Frontal cortex (tissue), 4 donors: ENCODE results near the gene UBE3B. TPM values are rescaled to one million over a fixed set of nuclear protein-coding genes. Genes with fewer than 3 reads are reported as not detected.

ENCODE experiments used
- DNase-seq, 2 donors: peaks; one replicate each; pipeline ENCODE4 v3.0.0; 2012; ENCODE audit warnings: low spot score in 2 of 2
- FAIRE-seq: peaks from 2 replicates; lab custom pipeline; 2012; peaks lifted over from hg19 to GRCh38; lab: Jason Lieb, UNC
- total RNA-seq: library from RNA; depleted of rRNA; stranded (reverse); fragments of >200 nt; gene quantifications from one replicate; pipeline ENCODE4 v1.2.3, GENCODE V29; 2014
- donor health status: control.
- donor health status: control.
- donor health status: control.

The UBE3B gene
- total RNA-seq, 1 donor from 2014 or later: 15.5 TPM

GRCh38 chr12:109521831-109522230, 44.4 kb downstream of the UBE3B start:
- no peak for DNase-seq
- FAIRE-seq: no peak

- DNase-seq (no peak), FAIRE-seq (no peak)
Measured at GRCh38 chr12:109523071-109523470, 45.6 kb downstream of the UBE3B start.

GRCh38 chr12:109523504-109523903, 46.1 kb downstream of the UBE3B start:
- FAIRE-seq (no peak), DNase-seq (no peak)

GRCh38 chr12:109524466-109525278, 47.2 kb downstream of the UBE3B start:
- FAIRE-seq: no peak
- DNase-seq: no peak

- DNase-seq (no peak), FAIRE-seq (no peak)
Measured at GRCh38 chr12:109525279-109525585, 47.8 kb downstream of the UBE3B start.

- DNase-seq: no peak
- no peak for FAIRE-seq
Measured at GRCh38 chr12:109527489-109528123, 50.2 kb downstream of the UBE3B start.

DNA sequence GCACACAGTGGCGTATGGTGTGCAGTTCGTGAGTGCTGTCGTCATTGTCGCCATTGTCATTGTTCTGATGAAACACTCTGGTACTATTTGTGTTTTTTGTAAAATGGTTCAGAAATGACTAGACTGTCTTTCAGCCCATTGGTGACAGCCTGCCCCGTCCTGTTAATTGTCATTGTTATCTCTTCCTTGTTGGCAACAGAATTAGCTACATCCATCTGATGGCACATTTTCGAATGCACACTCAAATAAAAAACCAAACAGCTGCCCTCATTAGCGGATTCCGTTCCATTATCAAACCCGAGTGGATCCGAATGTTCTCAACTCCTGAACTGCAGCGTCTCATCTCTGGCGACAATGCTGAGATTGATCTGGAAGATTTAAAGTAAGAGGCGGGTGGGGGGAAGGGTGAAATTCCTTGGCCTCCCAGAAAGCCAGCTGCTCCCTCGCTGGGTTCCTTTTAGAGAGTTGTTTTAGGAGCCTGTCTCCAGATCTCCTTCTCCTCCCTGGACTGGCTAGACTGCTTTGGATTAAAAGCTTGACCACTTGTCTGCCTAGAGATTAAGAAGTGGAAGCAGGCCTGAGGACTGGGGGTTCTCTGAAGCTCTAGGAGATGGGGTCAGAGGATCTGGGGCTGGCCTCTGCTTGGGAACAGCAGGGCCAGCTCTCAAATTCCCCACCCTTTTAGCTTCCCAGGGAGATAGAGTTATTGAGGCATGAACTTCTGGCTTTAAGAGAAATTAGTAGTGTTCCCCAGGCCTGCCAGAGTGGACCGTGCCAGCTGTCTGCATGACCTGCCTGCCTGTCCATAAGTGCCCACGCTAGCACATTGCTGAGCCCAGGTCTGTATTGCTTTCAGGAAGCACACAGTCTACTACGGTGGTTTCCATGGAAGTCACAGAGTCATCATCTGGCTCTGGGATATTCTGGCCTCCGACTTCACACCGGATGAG, 52.5 kb downstream of the UBE3B start:
- FAIRE-seq: no peak
- no peak for DNase-seq

DNA sequence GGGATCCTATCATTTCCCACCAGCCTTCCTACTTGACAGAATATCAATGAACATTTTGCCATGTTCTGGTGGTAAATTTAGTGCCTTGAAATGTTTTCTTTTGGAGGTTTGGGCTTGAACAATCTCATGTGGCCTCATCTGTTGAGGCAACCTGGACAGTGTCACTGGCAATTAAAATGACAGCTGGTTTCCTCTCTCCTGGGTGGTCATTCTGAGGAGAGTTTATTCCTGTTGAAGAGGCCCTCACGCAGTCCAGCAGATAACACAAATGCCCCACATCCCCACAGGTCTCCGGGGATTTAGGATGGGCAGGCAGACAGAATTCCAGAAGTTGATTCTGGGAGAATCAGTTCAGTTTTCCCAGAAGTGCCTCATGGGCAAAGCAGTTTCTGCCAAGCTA, 54.0 kb downstream of the UBE3B start:
- FAIRE-seq (no peak), DNase-seq (no peak)

- DNase-seq: no peak
Measured at GRCh38 chr12:109532721-109533486, 55.5 kb downstream of the UBE3B start.

DNA sequence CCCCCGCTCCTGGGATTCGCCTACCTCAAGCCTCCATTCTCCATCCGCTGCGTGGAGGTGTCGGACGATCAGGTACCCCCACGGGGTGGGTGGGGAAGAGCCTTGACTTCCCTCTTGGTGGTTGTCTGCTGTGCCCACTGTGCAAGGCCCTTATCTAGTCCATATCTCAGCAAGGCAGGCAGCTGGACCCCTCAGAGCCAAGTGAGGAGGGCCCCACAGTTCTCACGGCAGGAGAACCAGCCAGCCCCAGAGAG, 56.0 kb downstream of the UBE3B start:
- FAIRE-seq (no peak), DNase-seq (no peak)

More at GRCh38 chr12:109532721-109533486, 55.5 kb downstream of the UBE3B start:
- FAIRE-seq: no peak

GRCh38 chr12:109534456-109534855, 57.0 kb downstream of the UBE3B start:
- DNase-seq: no peak
- FAIRE-seq: no peak

DNA sequence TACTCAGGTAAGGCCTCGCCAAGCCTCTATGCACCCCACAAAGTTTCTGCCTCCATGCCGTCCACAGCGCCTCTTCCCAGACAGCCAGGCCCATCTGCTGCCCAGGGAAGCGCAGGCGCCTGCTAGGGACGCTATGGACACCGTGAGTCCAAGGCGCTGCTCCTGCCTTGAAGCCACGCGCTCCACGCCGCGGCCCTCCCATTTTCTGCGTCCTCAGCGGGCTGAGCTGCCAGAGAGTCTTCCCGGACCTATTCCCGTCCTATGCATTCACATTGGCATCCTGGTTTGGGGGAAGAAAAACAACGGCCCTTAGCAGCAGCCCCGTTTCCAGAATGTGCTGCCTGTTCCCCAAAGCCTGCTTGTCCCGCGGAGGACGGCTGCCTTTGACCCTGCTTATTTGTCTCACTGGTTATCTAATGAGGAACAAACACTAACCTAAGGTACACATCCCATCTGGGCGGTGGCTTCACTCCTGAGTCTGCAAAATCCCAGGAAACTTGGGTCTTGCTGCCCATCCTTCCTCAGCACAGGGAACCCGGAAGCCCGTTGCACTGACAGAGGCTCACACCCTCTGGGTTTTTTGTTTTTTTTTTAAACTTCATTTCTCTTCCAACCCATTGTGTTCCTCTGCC, 57.9 kb downstream of the UBE3B start:
- DNase-seq: no peak
- no peak for FAIRE-seq

DNA sequence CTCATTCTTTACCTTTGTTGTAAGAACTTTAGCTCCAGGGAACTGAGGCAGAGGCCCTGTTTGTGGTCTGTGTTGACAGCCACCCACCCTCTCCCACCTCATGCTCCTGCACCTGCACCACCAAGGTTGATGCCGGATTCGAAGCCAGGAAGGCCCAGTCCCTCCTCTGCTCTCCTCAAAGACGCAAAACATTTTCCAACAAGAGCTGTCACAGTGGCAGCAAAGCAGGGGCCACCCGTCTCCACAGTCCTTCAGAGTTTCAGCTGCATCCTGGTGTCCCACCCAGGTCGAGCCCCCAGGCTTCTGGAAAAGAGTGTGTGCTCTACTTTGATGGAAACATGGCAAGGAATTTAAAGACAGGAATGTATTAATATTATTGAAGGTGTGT, 58.4 kb downstream of the UBE3B start:
- no peak for FAIRE-seq
- no peak for DNase-seq

GRCh38 chr12:109537136-109537535, 59.7 kb downstream of the UBE3B start:
- FAIRE-seq (no peak), DNase-seq (no peak)

DNA sequence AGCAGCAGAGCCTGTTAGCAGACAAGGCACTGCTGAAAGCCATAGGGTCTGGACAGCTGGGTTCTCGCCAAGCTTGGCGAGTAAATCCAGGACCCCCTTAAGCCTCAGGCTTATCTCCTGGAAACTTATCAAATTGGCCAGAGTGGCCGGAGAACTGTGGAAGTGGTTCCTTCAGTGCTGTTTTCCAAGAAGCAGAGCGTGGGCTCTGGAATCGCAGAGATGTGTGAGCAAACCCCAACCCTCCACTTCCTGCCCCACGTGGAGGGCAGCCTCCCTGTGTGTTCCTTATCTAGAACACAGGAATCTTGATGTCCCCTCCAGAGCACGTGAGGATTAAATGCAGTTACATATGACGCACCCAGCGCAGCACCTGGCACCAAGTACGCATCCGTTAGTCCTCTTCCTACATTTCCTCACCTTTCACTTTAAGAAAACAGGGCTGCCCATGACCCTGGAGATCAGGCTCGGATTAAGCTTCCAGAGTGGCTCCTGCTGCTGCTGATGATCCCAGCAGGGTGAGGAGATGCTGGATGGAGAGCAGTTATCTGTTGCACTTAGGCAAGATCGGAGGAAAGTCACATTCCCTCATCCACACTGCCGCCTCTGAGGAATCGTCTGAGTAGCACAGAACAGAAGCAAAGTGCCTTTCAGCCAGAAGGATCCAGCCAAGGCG, 60.9 kb downstream of the UBE3B start:
- FAIRE-seq: no peak
- DNase-seq: no peak

DNA sequence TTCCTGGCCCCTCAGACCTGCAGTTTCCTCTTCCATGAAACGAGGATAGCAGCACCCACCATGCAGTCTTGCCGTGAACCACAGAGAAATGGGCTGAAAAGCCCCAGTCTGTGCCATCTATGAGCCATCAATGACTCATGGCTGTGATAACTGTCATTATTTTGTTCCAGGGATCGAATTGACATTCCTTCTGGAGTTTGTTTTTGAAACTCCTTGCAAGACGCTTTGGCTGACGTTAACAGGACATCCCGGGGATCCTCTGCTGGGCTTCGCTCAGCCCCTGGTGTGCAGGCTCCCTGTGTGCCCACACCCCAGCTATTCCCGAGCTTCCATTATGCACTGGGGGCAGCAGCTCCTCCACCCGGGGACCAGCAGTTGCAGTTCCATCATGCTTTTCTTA, 62.1 kb downstream of the UBE3B start:
- FAIRE-seq (no peak), DNase-seq (no peak)

DNA sequence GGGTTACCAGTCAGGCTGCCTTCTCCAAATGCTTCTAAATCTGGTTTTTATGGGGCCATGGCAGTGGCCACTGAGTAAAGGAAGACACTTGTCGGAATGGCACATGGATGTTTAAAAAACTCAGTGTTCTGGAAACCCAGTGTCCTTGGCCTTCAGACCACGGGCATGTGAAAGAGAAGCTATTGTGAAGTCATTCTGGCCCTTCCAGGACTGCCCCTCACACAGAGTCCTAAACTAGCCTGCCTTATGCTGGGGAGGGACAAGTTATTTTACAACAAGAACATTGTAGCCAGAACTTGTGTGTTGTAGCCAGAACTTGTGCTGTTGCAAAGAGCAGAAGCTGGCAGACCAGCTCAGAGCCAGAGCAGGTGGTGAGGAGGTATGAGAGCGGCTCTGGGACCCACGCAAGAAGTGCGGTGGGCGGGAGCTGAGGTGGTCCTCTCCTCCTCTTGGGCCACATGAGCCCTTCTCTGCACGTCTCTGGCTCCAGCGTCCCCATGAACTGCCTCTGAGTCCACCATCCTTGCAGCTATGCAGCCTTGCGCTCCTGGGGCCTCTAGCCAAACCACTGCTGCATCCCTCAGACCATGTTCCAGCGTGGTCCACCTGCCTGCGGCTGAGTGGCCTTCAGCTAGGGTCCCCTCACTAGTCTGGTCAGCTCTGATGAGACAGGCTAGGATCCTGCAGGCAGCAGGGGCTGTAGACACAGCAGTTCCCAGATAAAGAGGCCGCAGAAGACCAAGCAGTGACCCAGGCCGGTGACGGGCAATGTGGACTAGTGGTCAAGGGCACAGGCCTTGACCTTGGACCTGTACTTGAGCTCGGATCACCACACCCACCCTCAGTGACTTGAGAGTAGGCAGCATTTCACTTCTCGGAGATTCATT, 63.3 kb downstream of the UBE3B start:
- FAIRE-seq (no peak), DNase-seq (no peak)

DNA sequence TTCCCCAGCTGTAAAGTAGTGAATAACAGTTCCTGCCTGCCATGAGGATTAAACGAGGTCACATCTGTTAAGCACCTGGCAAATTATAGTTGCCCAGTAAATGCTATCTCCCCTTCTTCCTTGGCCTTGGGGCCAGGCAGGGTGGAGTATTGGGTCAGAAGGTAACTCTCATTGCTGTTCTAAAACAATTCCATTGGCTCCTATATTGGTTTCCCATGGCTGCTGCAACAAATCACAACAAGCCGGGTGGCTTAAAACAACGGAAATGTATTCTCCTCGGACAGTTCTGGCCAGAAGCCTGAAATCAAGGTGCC, 63.9 kb downstream of the UBE3B start:
- no peak for FAIRE-seq
- DNase-seq: no peak
